Measurements from ENCODE around the gene G6PD. TPM values are rescaled to one million over a fixed set of nuclear protein-coding genes. Genes with fewer than 3 reads are reported as not detected.

The G6PD gene
- total RNA-seq (10 to 100 TPM in 1 of 2 donors, 1 to 10 TPM in 1; 6.9 to 23.6 TPM), polyA plus RNA-seq (1 to 10 TPM; 1.9 to 4.0 TPM)

- peaks cover 1 to 38% (median 24%) of the 10 kb centered on the region in 4 donors for H3K4me1 ChIP-seq (ENCODE audit: control insufficient read depth in 4 of 4, insufficient read depth in 4 of 4, low read length in 3 of 4)
- H3K9ac ChIP-seq (ENCODE audit: low read depth in 1 of 2, low read length in 2 of 2): peak within 1 kb of the TSS; percentile 11 to 77
- DNase-seq (ENCODE audit: low spot score): peak; percentile 86
- WGBS: under 1% methylated on average over 84 of the region's 92 CpGs
- H3K9me3 ChIP-seq (ENCODE audit: control insufficient read depth in 4 of 4, low read length in 3 of 4): no peaks in the 10 kb centered on the region
- H3K36me3 ChIP-seq (ENCODE audit: control insufficient read depth in 4 of 4, insufficient read depth in 3 of 4, low read depth in 1 of 4, low read length in 3 of 4): peaks cover 0 to 1% (median 0%) of the 10 kb centered on the region in 4 donors
- H3K27me3 ChIP-seq (ENCODE audit: control insufficient read depth in 4 of 4, insufficient read depth in 4 of 4, low read length in 3 of 4): no peaks in the 10 kb centered on the region
- H3K4me3 ChIP-seq (ENCODE audit: low read depth in 1 of 3, low read length in 3 of 3): peak within 1 kb of the TSS; percentile 59 to 86 (median 81)
- TF ChIP-seq EGR1 (IDR thresholded peaks at IDR 0.05; ENCODE audit: low read depth in 2 of 2) (no peak), NR2F2 (IDR thresholded peaks at IDR 0.05) (no peak), RXRA (IDR thresholded peaks at IDR 0.05) (no peak), SP1 (IDR thresholded peaks at IDR 0.05) (no peak), HNF4G (IDR thresholded peaks at IDR 0.05) (no peak)
- TF ChIP-seq, protein P1, sequence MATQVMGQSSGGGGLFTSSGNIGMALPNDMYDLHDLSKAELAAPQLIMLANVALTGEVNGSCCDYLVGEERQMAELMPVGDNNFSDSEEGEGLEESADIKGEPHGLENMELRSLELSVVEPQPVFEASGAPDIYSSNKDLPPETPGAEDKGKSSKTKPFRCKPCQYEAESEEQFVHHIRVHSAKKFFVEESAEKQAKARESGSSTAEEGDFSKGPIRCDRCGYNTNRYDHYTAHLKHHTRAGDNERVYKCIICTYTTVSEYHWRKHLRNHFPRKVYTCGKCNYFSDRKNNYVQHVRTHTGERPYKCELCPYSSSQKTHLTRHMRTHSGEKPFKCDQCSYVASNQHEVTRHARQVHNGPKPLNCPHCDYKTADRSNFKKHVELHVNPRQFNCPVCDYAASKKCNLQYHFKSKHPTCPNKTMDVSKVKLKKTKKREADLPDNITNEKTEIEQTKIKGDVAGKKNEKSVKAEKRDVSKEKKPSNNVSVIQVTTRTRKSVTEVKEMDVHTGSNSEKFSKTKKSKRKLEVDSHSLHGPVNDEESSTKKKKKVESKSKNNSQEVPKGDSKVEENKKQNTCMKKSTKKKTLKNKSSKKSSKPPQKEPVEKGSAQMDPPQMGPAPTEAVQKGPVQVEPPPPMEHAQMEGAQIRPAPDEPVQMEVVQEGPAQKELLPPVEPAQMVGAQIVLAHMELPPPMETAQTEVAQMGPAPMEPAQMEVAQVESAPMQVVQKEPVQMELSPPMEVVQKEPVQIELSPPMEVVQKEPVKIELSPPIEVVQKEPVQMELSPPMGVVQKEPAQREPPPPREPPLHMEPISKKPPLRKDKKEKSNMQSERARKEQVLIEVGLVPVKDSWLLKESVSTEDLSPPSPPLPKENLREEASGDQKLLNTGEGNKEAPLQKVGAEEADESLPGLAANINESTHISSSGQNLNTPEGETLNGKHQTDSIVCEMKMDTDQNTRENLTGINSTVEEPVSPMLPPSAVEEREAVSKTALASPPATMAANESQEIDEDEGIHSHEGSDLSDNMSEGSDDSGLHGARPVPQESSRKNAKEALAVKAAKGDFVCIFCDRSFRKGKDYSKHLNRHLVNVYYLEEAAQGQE (IDR thresholded peaks at IDR 0.05): no peak
- TF ChIP-seq, protein P2, sequence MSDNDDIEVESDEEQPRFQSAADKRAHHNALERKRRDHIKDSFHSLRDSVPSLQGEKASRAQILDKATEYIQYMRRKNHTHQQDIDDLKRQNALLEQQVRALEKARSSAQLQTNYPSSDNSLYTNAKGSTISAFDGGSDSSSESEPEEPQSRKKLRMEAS (IDR thresholded peaks at IDR 0.05): no peak
- H3K27ac ChIP-seq (ENCODE audit: low read depth in 1 of 2, low read length in 2 of 2): peak within 1 kb of the TSS; percentile 79 to 83
Observed at GRCh38 chrX:154546354-154547244, at the start of gene G6PD. TSS of gene G6PD (minus strand) at chrX:154546846. CDS start at chrX:154546155, 691 bp downstream.

GRCh38 chrX:154595559-154596249 is 49.1 kb upstream of the G6PD start:
- 55% methylated on average over 2 of the region's 2 CpGs for WGBS
- H3K36me3 ChIP-seq (ENCODE audit: control insufficient read depth in 4 of 4, insufficient read depth in 3 of 4, low read depth in 1 of 4, low read length in 3 of 4): no peaks in the 10 kb centered on the region
- DNase-seq (ENCODE audit: low spot score): no peak
- no peaks in the 10 kb centered on the region for H3K4me1 ChIP-seq (ENCODE audit: control insufficient read depth in 4 of 4, insufficient read depth in 4 of 4, low read length in 3 of 4)
- H3K4me3 ChIP-seq (ENCODE audit: low read depth in 1 of 3, low read length in 3 of 3): no peak overlapping the region
- no peak overlapping the region for H3K27ac ChIP-seq (ENCODE audit: low read depth in 1 of 2, low read length in 2 of 2)
- TF ChIP-seq, protein P3, sequence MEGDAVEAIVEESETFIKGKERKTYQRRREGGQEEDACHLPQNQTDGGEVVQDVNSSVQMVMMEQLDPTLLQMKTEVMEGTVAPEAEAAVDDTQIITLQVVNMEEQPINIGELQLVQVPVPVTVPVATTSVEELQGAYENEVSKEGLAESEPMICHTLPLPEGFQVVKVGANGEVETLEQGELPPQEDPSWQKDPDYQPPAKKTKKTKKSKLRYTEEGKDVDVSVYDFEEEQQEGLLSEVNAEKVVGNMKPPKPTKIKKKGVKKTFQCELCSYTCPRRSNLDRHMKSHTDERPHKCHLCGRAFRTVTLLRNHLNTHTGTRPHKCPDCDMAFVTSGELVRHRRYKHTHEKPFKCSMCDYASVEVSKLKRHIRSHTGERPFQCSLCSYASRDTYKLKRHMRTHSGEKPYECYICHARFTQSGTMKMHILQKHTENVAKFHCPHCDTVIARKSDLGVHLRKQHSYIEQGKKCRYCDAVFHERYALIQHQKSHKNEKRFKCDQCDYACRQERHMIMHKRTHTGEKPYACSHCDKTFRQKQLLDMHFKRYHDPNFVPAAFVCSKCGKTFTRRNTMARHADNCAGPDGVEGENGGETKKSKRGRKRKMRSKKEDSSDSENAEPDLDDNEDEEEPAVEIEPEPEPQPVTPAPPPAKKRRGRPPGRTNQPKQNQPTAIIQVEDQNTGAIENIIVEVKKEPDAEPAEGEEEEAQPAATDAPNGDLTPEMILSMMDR (IDR thresholded peaks at IDR 0.05; ENCODE audit: low read depth, low read length, missing input control): no peak
- TF ChIP-seq RAD21 (IDR thresholded peaks at IDR 0.05) (no peak), HNF4A (conservative IDR thresholded peaks at IDR 0.05) (no peak), FOXA2 (IDR thresholded peaks at IDR 0.05) (no peak), TAF1 (conservative IDR thresholded peaks at IDR 0.05) (no peak), HNF4G (IDR thresholded peaks at IDR 0.05) (no peak), JUND (IDR thresholded peaks at IDR 0.05) (no peak), NR2F2 (IDR thresholded peaks at IDR 0.05) (no peak), GABPA (IDR thresholded peaks at IDR 0.05 in 1 of 2, conservative IDR thresholded peaks at IDR 0.05 in 1 of 2) (no peak), FOXA1 (IDR thresholded peaks at IDR 0.05) (no peak), ATF3 (IDR thresholded peaks at IDR 0.05) (no peak), SP1 (IDR thresholded peaks at IDR 0.05) (no peak)
- H3K9me3 ChIP-seq (ENCODE audit: control insufficient read depth in 4 of 4, low read length in 3 of 4): peaks cover 0 to 3% (median 0%) of the 10 kb centered on the region in 4 donors
- H3K27me3 ChIP-seq (ENCODE audit: control insufficient read depth in 4 of 4, insufficient read depth in 4 of 4, low read length in 3 of 4): peaks cover 0 to 5% (median 0%) of the 10 kb centered on the region in 4 donors
- H3K9ac ChIP-seq (ENCODE audit: low read depth in 1 of 2, low read length in 2 of 2): no peak overlapping the region
